Naive B cell (primary cell): Measurements from ENCODE around the gene FTO. TPM values are rescaled to one million over a fixed set of nuclear protein-coding genes. Genes with fewer than 3 reads are reported as not detected.

Experiments used
- ATAC-seq, 2 donors: fragments of 150-1000 bp; cut with Tn5 transposase; 2 replicates each; pipeline ENCODE4 v1.10.0; 2021; ENCODE audit warnings: low read depth in 2 of 2, mild to moderate bottlenecking in 2 of 2, moderate library complexity in 2 of 2
- DNase-seq: peaks from one replicate; pipeline ENCODE4 v3.0.0; 2022
- H3K27ac Mint-ChIP-seq, 6 donors: one replicate each; pipeline ENCODE4 v1.8.0; 2020 to 2022; ENCODE audit warnings: mild to moderate bottlenecking in 6 of 6, mixed read lengths in 6 of 6, moderate library complexity in 5 of 6, inconsistent platforms in 2 of 6
- H3K27me3 Mint-ChIP-seq, 3 donors: one replicate each; pipeline ENCODE4 v1.8.0; 2021 to 2022; ENCODE audit warnings: mixed read lengths in 3 of 3, mild to moderate bottlenecking in 1 of 3
- H3K36me3 Mint-ChIP-seq, 2 donors: one replicate each; pipeline ENCODE4 v1.8.0; 2020 to 2022; ENCODE audit warnings: mixed read lengths in 2 of 2, inconsistent platforms in 1 of 2, mild to moderate bottlenecking in 1 of 2
- H3K4me1 Mint-ChIP-seq, 3 donors: one replicate each; pipeline ENCODE4 v1.8.0; 2020 to 2022; ENCODE audit warnings: mixed read lengths in 3 of 3, inconsistent platforms in 1 of 3, mild to moderate bottlenecking in 1 of 3, moderate library complexity in 1 of 3
- H3K4me3 Mint-ChIP-seq, 8 donors: one replicate each; pipeline ENCODE4 v1.8.0; 2020 to 2022; ENCODE audit warnings: mild to moderate bottlenecking in 8 of 8, mixed read lengths in 8 of 8, moderate library complexity in 8 of 8, inconsistent platforms in 2 of 8
- H3K9me3 Mint-ChIP-seq, 7 donors: one replicate each; pipeline ENCODE4 v1.8.0; 2020 to 2022; ENCODE audit warnings: mixed read lengths in 7 of 7, mild to moderate bottlenecking in 5 of 7, inconsistent platforms in 2 of 7, moderate library complexity in 1 of 7
- polyA plus RNA-seq, 6 donors: library from polyadenylated mRNA; unstranded; fragments of 300-500 nt; fragmentation: Illumina TruSeq; gene quantifications; one replicate each; pipeline ENCODE4 v1.2.3, GENCODE V29; 2021; ENCODE audit warnings: low read depth in 6 of 6

FTO gene
- polyA plus RNA-seq, 6 donors from 2014 or later, result 64.7 to 89.0 (median 79.6) TPM

- Mint-ChIP-seq H3K9me3 (peaks cover 0 to 12% (median 4%) of the 10 kb centered on the region in 7 donors), H3K4me3 (no peak overlapping the region), H3K27ac (no peak overlapping the region), H3K4me1 (no peaks in the 10 kb centered on the region), H3K36me3 (no peaks in the 10 kb centered on the region), H3K27me3 (peaks cover 5 to 13% (median 10%) of the 10 kb centered on the region in 3 donors)
- DNase-seq, result no peak
- no peak for ATAC-seq
These were observed 431.7 kb downstream of the FTO start for GRCh38 chr16:54135361-54136275.

GRCh38 chr16:54136276-54136625 is 432.3 kb downstream of the FTO start:
- no peak overlapping the region for H3K27ac Mint-ChIP-seq
- peaks cover 3 to 9% (median 5%) of the 10 kb centered on the region in 3 donors for H3K27me3 Mint-ChIP-seq
- DNase-seq, result no peak
- no peak for ATAC-seq
- no peaks in the 10 kb centered on the region for H3K36me3 Mint-ChIP-seq
- no peaks in the 10 kb centered on the region for H3K4me1 Mint-ChIP-seq
- H3K4me3 Mint-ChIP-seq, result no peak overlapping the region
- H3K9me3 Mint-ChIP-seq, result peaks cover 0 to 11% (median 4%) of the 10 kb centered on the region in 7 donors

- Mint-ChIP-seq H3K9me3 (peaks cover 0 to 7% (median 6%) of the 10 kb centered on the region in 7 donors), H3K4me1 (peaks cover 0 to 3% (median 0%) of the 10 kb centered on the region in 3 donors), H3K27me3 (peaks cover 5 to 10% (median 7%) of the 10 kb centered on the region in 3 donors), H3K27ac (no peak overlapping the region), H3K36me3 (no peaks in the 10 kb centered on the region), H3K4me3 (no peak overlapping the region)
- no peak for ATAC-seq
- no peak for DNase-seq
These were observed 436.3 kb downstream of the FTO start for GRCh38 chr16:54140057-54140787.

- DNase-seq (no peak), ATAC-seq (no peak)
- Mint-ChIP-seq H3K36me3 (no peaks in the 10 kb centered on the region), H3K4me1 (peaks cover 0 to 3% (median 0%) of the 10 kb centered on the region in 3 donors), H3K27ac (no peak overlapping the region), H3K4me3 (no peak overlapping the region), H3K27me3 (peaks cover 5 to 10% (median 7%) of the 10 kb centered on the region in 3 donors), H3K9me3 (peaks cover 0 to 7% (median 6%) of the 10 kb centered on the region in 7 donors)
These were observed 436.8 kb downstream of the FTO start for GRCh38 chr16:54140788-54141136.

GRCh38 chr16:54142787-54143186 is 438.8 kb downstream of the FTO start:
- peaks cover 0 to 3% (median 0%) of the 10 kb centered on the region in 3 donors for H3K4me1 Mint-ChIP-seq
- ATAC-seq (no peak), DNase-seq (no peak)
- H3K27ac Mint-ChIP-seq, result no peak overlapping the region
- H3K4me3 Mint-ChIP-seq, result no peak overlapping the region
- H3K36me3 Mint-ChIP-seq, result no peaks in the 10 kb centered on the region
- peaks cover 0 to 10% (median 7%) of the 10 kb centered on the region in 3 donors for H3K27me3 Mint-ChIP-seq
- peaks cover 0 to 6% (median 3%) of the 10 kb centered on the region in 7 donors for H3K9me3 Mint-ChIP-seq

- no peak for ATAC-seq
- H3K4me3 Mint-ChIP-seq, result peak overlapping the region in 1 of 8 donors; percentile 83
- no peaks in the 10 kb centered on the region for H3K36me3 Mint-ChIP-seq
- H3K27me3 Mint-ChIP-seq, result peaks cover 0 to 15% (median 7%) of the 10 kb centered on the region in 3 donors
- H3K9me3 Mint-ChIP-seq, result peaks cover 0 to 6% (median under 1%) of the 10 kb centered on the region in 7 donors
- H3K4me1 Mint-ChIP-seq, result peaks cover 0 to 3% (median 0%) of the 10 kb centered on the region in 3 donors
- no peak for DNase-seq
- H3K27ac Mint-ChIP-seq, result no peak overlapping the region
These were observed 439.5 kb downstream of the FTO start for GRCh38 chr16:54143410-54143809.

- Mint-ChIP-seq H3K27ac (peak overlapping the region in 1 of 6 donors; percentile 1), H3K4me3 (no peak overlapping the region), H3K27me3 (peaks cover 0 to 18% (median 7%) of the 10 kb centered on the region in 3 donors), H3K36me3 (no peaks in the 10 kb centered on the region), H3K4me1 (peaks cover 0 to 3% (median 0%) of the 10 kb centered on the region in 3 donors), H3K9me3 (peaks cover 0 to 6% (median 0%) of the 10 kb centered on the region in 7 donors)
- no peak for ATAC-seq
- DNase-seq, result no peak
These were observed 440.1 kb downstream of the FTO start for GRCh38 chr16:54143934-54144571.

- DNase-seq (no peak), ATAC-seq (no peak)
- Mint-ChIP-seq H3K4me1 (peaks cover 0 to 3% (median 0%) of the 10 kb centered on the region in 3 donors), H3K27ac (no peak overlapping the region), H3K27me3 (peaks cover 0 to 18% (median 7%) of the 10 kb centered on the region in 3 donors), H3K36me3 (no peaks in the 10 kb centered on the region), H3K4me3 (no peak overlapping the region), H3K9me3 (peaks cover 0 to 6% (median 0%) of the 10 kb centered on the region in 7 donors)
These were observed 440.6 kb downstream of the FTO start for GRCh38 chr16:54144572-54144947.

- peaks cover 0 to 6% (median 0%) of the 10 kb centered on the region in 7 donors for H3K9me3 Mint-ChIP-seq
- H3K27ac Mint-ChIP-seq, result no peak overlapping the region
- peaks cover 0 to 3% (median 0%) of the 10 kb centered on the region in 3 donors for H3K4me1 Mint-ChIP-seq
- no peaks in the 10 kb centered on the region for H3K36me3 Mint-ChIP-seq
- H3K4me3 Mint-ChIP-seq, result no peak overlapping the region
- DNase-seq, result no peak
- peaks cover 8 to 18% (median 12%) of the 10 kb centered on the region in 3 donors for H3K27me3 Mint-ChIP-seq
- no peak for ATAC-seq
These were observed 441.9 kb downstream of the FTO start for GRCh38 chr16:54145881-54146280.

- Mint-ChIP-seq H3K27me3 (peaks cover 5 to 20% (median 8%) of the 10 kb centered on the region in 3 donors), H3K4me1 (no peaks in the 10 kb centered on the region), H3K4me3 (no peak overlapping the region), H3K9me3 (no peaks in the 10 kb centered on the region), H3K36me3 (no peaks in the 10 kb centered on the region), H3K27ac (no peak overlapping the region)
- no peak for ATAC-seq
- no peak for DNase-seq
These were observed 445.0 kb downstream of the FTO start for GRCh38 chr16:54148974-54149373.

GRCh38 chr16:54150861-54151260 is 446.9 kb downstream of the FTO start:
- Mint-ChIP-seq H3K36me3 (peaks cover 0 to 2% of the 10 kb centered on the region in 2 donors), H3K27me3 (peaks cover 5 to 20% (median 16%) of the 10 kb centered on the region in 3 donors), H3K9me3 (peaks cover 0 to 8% (median 4%) of the 10 kb centered on the region in 7 donors), H3K27ac (no peak overlapping the region), H3K4me3 (no peak overlapping the region), H3K4me1 (no peaks in the 10 kb centered on the region)
- DNase-seq (no peak), ATAC-seq (no peak)

- Mint-ChIP-seq H3K4me1 (no peaks in the 10 kb centered on the region), H3K27ac (no peak overlapping the region), H3K36me3 (peaks cover 0 to 12% of the 10 kb centered on the region in 2 donors), H3K27me3 (peaks cover 5 to 20% (median 16%) of the 10 kb centered on the region in 3 donors), H3K4me3 (peak overlapping the region in 1 of 8 donors; percentile 66), H3K9me3 (peaks cover 0 to 16% (median 10%) of the 10 kb centered on the region in 7 donors)
- ATAC-seq (no peak), DNase-seq (no peak)
These were observed 448.6 kb downstream of the FTO start for GRCh38 chr16:54152362-54153239.
